Ishikawa (cell line): Measurements from ENCODE around the gene PDE2A.

Experiments used
- CREB1 ChIP-seq: IDR thresholded peaks from 2 replicates; pipeline ENCODE4 v1.6.1; 2012; ENCODE audit warnings: low read depth
- EP300 ChIP-seq: IDR thresholded peaks from 2 replicates; pipeline ENCODE4 v1.6.1; 2012; ENCODE audit warnings: borderline replicate concordance
- REST ChIP-seq: IDR thresholded peaks from 2 replicates; pipeline ENCODE4 v1.6.1; 2012; ENCODE audit warnings: low read depth, mild to moderate bottlenecking
- TAF1 ChIP-seq: IDR thresholded peaks from 2 replicates; pipeline ENCODE4 v1.6.1; 2012; ENCODE audit warnings: low read depth, mild to moderate bottlenecking
- TCF12 ChIP-seq: IDR thresholded peaks from 2 replicates; pipeline ENCODE4 v1.6.1; 2012; ENCODE audit warnings: low read depth
- TEAD4 ChIP-seq: IDR thresholded peaks from 2 replicates; pipeline ENCODE4 v1.6.1; 2012
- YY1 ChIP-seq: IDR thresholded peaks from 2 replicates; pipeline ENCODE4 v1.6.1; 2012; ENCODE audit warnings: low read depth
- TF ChIP-seq, protein P1 (sequence below): IDR thresholded peaks from 2 replicates; pipeline ENCODE4 v1.6.1; 2012

GRCh38 chr11:72682858-72683243, 8.6 kb upstream of the PDE2A start:
- no peak for TF ChIP-seq REST
- no peak for TF ChIP-seq YY1
- TF ChIP-seq, protein P1, sequence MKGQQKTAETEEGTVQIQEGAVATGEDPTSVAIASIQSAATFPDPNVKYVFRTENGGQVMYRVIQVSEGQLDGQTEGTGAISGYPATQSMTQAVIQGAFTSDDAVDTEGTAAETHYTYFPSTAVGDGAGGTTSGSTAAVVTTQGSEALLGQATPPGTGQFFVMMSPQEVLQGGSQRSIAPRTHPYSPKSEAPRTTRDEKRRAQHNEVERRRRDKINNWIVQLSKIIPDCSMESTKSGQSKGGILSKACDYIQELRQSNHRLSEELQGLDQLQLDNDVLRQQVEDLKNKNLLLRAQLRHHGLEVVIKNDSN: no peak
- no peak for TF ChIP-seq CREB1
- TF ChIP-seq TCF12: no peak
- TF ChIP-seq EP300: no peak
- TF ChIP-seq TAF1: no peak
- TF ChIP-seq TEAD4: no peak
